HCT116 (cell line): Measurements from ENCODE around the gene NINJ1. TPM values are rescaled to one million over a fixed set of nuclear protein-coding genes. Genes with fewer than 3 reads are reported as not detected.

Experiments used
- ATAC-seq: fragments of 200-7000 bp; cut with Tn5 transposase; 2 replicates; pipeline ENCODE4 v1.9.1; 2020; ENCODE audit warnings: mild to moderate bottlenecking, moderate library complexity
- BruUV-seq: library from RNA; stranded (reverse); fragments of 400-500 nt; replicated peaks from 2 replicates; lab custom pipeline; 2021; lab: Mats Ljungman, UMichigan
- CTCF ChIA-PET: fragments of 300-600 bp; sonication (Branson Sonifier 250); formaldehyde crosslinking; loops from one replicate; lab custom pipeline; 2021; ENCODE audit warnings: antibody characterized with exemption; lab: Charles Lee
- POLR2A ChIA-PET: fragments of 300-600, 350-600 bp; sonication (Branson Sonifier 250); formaldehyde crosslinking; loops from one replicate; lab custom pipeline; 2021; ENCODE audit warnings: antibody characterized with exemption; lab: Charles Lee
- RAD21 ChIA-PET, 2 experiments: fragments of 300-600 bp; sonication (Branson Sonifier 250); formaldehyde crosslinking; loops; one replicate each; lab custom pipeline; 2023; ENCODE audit warnings: low total read pairs in 2 of 2; ENCODE audit not compliant: uncharacterized antibody in 2 of 2, unreplicated experiment in 2 of 2, low non-redundant PET in 1 of 2; lab: Charles Lee
- DNase-seq: peaks from one replicate; pipeline ENCODE4 v3.0.0-alpha.2; 2010; ENCODE audit warnings: low read depth, low spot score
- H2AFZ ChIP-seq: fragments of 200-600 bp; shearing (Covaris generic), sonication (generic); 2 replicates; pipeline ENCODE4 v1.6.1; 2017; ENCODE audit warnings: low read depth, mixed run types, mixed read lengths, antibody characterized with exemption, low read length; ENCODE audit not compliant: poor library complexity, severe bottlenecking
- H3K27ac ChIP-seq: 2 replicates; pipeline ENCODE4 v1.5.1; 2012; ENCODE audit warnings: low read depth, low read length
- H3K27me3 ChIP-seq: fragments of 200-600 bp; sonication (generic); 2 replicates; pipeline ENCODE4 v1.6.1; 2016; ENCODE audit warnings: mixed run types, low read length, mixed read lengths; ENCODE audit not compliant: insufficient read depth
- H3K36me3 ChIP-seq, 2 experiments: fragments of 200-500 bp in 1 of 2; fragments of 200-600 bp in 1 of 2; sonication (Bioruptor generic) in 1 of 2; sonication (generic) in 1 of 2; 2 replicates each; pipeline versions ENCODE4 v1.5.1 to v1.6.1; 2014 to 2016; ENCODE audit warnings: low read length in 2 of 2, inconsistent platforms in 1 of 2, mixed read lengths in 1 of 2, mixed run types in 1 of 2; ENCODE audit not compliant: insufficient read depth in 2 of 2, control insufficient read depth in 1 of 2
- H3K4me1 ChIP-seq, 2 experiments: fragments of 200-600 bp in 1 of 2; sonication (generic) in 1 of 2; 2 replicates each; pipeline versions ENCODE4 v1.5.1 to v1.6.1; 2012 to 2017; ENCODE audit warnings: low read length in 2 of 2, inconsistent platforms in 1 of 2, mild to moderate bottlenecking in 1 of 2, mixed read lengths in 1 of 2, mixed run types in 1 of 2, moderate library complexity in 1 of 2; ENCODE audit not compliant: insufficient read depth in 2 of 2, control insufficient read depth in 1 of 2
- H3K4me2 ChIP-seq: fragments of 200-600 bp; sonication (generic); 2 replicates; pipeline ENCODE4 v1.6.1; 2017; ENCODE audit warnings: mixed run types, low read length, mixed read lengths
- H3K4me3 ChIP-seq, 2 experiments: fragments of 200-600 bp in 1 of 2; sonication (generic) in 1 of 2; replicated peaks in 1 of 2; 2 replicates each; pipeline ENCODE4 v1.5.1; 2011 to 2016; ENCODE audit warnings: low read length in 2 of 2, control low read depth in 1 of 2, low read depth in 1 of 2, mild to moderate bottlenecking in 1 of 2, mixed read lengths in 1 of 2, mixed run types in 1 of 2
- H3K79me2 ChIP-seq: fragments of 200-600 bp; sonication (generic); 2 replicates; pipeline ENCODE4 v1.6.1; 2017; ENCODE audit warnings: mild to moderate bottlenecking, mixed run types, low read length, moderate library complexity, mixed read lengths; ENCODE audit not compliant: insufficient read depth
- H3K9ac ChIP-seq: fragments of 200-600 bp; sonication (generic); 2 replicates; pipeline ENCODE4 v1.6.1; 2016; ENCODE audit warnings: low read length, mixed read lengths
- H3K9me2 ChIP-seq: fragments of 200-600 bp; sonication (generic), shearing (Covaris generic); 2 replicates; pipeline ENCODE4 v1.6.1; 2017; ENCODE audit warnings: mixed run types, mild to moderate bottlenecking, moderate library complexity; ENCODE audit not compliant: insufficient read depth
- H3K9me3 ChIP-seq, 2 experiments: fragments of 200-500 bp in 1 of 2; fragments of 200-600 bp in 1 of 2; sonication (Bioruptor generic) in 1 of 2; sonication (generic) in 1 of 2; 2 replicates each; pipeline ENCODE4 v1.6.1; 2014 to 2017; ENCODE audit warnings: low read length in 2 of 2, mixed read lengths in 2 of 2, inconsistent platforms in 1 of 2, low read depth in 1 of 2, mild to moderate bottlenecking in 1 of 2, mixed run types in 1 of 2, moderate library complexity in 1 of 2; ENCODE audit not compliant: control insufficient read depth in 1 of 2, insufficient read depth in 1 of 2
- H4K20me1 ChIP-seq: fragments of 200-600 bp; sonication (generic), shearing (Covaris generic); 2 replicates; pipeline ENCODE4 v1.6.1; 2017; ENCODE audit warnings: mixed run types, mild to moderate bottlenecking, moderate library complexity; ENCODE audit not compliant: insufficient read depth
- CEBPB ChIP-seq: IDR thresholded peaks from 2 replicates; pipeline ENCODE4 v1.6.1; 2012; ENCODE audit warnings: low read depth
- CTCF ChIP-seq, 3 experiments: fragments of 200-600 bp in 1 of 3; sonication (generic) in 1 of 3; IDR thresholded peaks in 2 of 3; conservative IDR thresholded peaks in 1 of 3; 2 replicates each; pipeline ENCODE4 v1.5.1; 2012 to 2017; ENCODE audit warnings: low read depth in 2 of 3, low read length in 2 of 3, antibody characterized with exemption in 1 of 3, borderline replicate concordance in 1 of 3, control low read depth in 1 of 3, mild to moderate bottlenecking in 1 of 3, mixed read lengths in 1 of 3, mixed run types in 1 of 3, moderate library complexity in 1 of 3; ENCODE audit not compliant: insufficient read depth in 1 of 3
- EZH2phosphoT487 ChIP-seq: fragments of 200-600 bp; IDR thresholded peaks from 2 replicates; pipeline ENCODE4 v1.6.1; 2018; ENCODE audit warnings: antibody characterized with exemption, borderline replicate concordance
- FOSL1 ChIP-seq: IDR thresholded peaks from 2 replicates; pipeline ENCODE4 v1.6.1; 2012; ENCODE audit warnings: low read depth
- MAX ChIP-seq: IDR thresholded peaks from 2 replicates; pipeline ENCODE4 v1.6.1; 2012
- SIN3A ChIP-seq: IDR thresholded peaks from 2 replicates; pipeline ENCODE4 v1.6.1; 2012; ENCODE audit warnings: low read depth
- TCF7L2 ChIP-seq: IDR thresholded peaks from 2 replicates; pipeline ENCODE4 v1.7.0; 2011; ENCODE audit warnings: borderline replicate concordance, inconsistent platforms; ENCODE audit not compliant: insufficient read depth, insufficient read length; ENCODE audit errors: extremely low read depth
- ZNF274 ChIP-seq: fragments of 200-500 bp; sonication (Bioruptor generic); IDR thresholded peaks from 2 replicates; pipeline ENCODE4 v1.6.1; 2014; ENCODE audit warnings: mild to moderate bottlenecking, low read depth, low read length, inconsistent platforms
- intact Hi-C: fragments of 100-400 bp; cut with micrococcal nuclease; formaldehyde crosslinking; loops from 2 replicates; pipeline ENCODE4 v1.10.0; 2022
- total RNA-seq: library from RNA; stranded (reverse); gene quantifications from one replicate; pipeline ENCODE4 v1.2.1, GENCODE V29; 2021; ENCODE audit not compliant: unreplicated experiment

NINJ1 gene
- total RNA-seq, 1 experiment from 2014 or later: 34.4 TPM

GRCh38 chr9:93093127-93093876, 40.7 kb downstream of the NINJ1 start:
- ChIA-PET RAD21 (no interaction called here), POLR2A (no interaction called here), CTCF (no interaction called here)

More at GRCh38 chr9:93093127-93093876, 40.7 kb downstream of the NINJ1 start:
- Histone ChIP-seq H3K79me2 (peaks cover 21% of the 10 kb centered on the region), H4K20me1 (no peaks in the 10 kb centered on the region), H3K9me2 (no peaks in the 10 kb centered on the region), H2AFZ (no peak overlapping the region), H3K9ac (no peak overlapping the region), H3K27me3 (no peaks in the 10 kb centered on the region), H3K9me3 (peaks cover 0 to 21% of the 10 kb centered on the region in 2 experiments; a peak in 2 of 4 replicates), H3K27ac (peak overlapping the region; percentile 7; the same call in 1 of the 2 replicates), H3K4me3 (no peak overlapping the region), H3K4me2 (no peak overlapping the region), H3K36me3 (no peaks in the 10 kb centered on the region), H3K4me1 (peaks cover 25 to 61% of the 10 kb centered on the region in 2 experiments)
- TF ChIP-seq CEBPB (no peak), SIN3A (no peak), FOSL1 (no peak), TCF7L2 (no peak), CTCF (IDR thresholded peaks at IDR 0.05 in 2 of 3, conservative IDR thresholded peaks at IDR 0.05 in 1 of 3; ENCODE audit: borderline replicate concordance in 1 of 3, insufficient read depth in 1 of 3, low read depth in 2 of 3, low read length in 2 of 3) (no peak), MAX (no peak), ZNF274 (no peak), EZH2phosphoT487 (no peak)
- BruUV-seq: no TSS peak
- DNase-seq (no peak), ATAC-seq (no peak)
- intact Hi-C loops: no loop called here
